Epithelial cell of esophagus (primary cell): ENCODE data around the gene PACS1.
"Not testable (repeated sequence)": the region's sequence is repeated elsewhere in the genome, so short reads cannot be mapped to it uniquely, and the experiment has no call there.

ENCODE experiments used
- DNase-seq: peaks from one replicate; pipeline ENCODE4 v3.0.0; 2010; ENCODE audit warnings: low read depth
- H3K4me3 ChIP-seq: 2 replicates; pipeline ENCODE4 v1.5.1; 2011; ENCODE audit warnings: mild to moderate bottlenecking, low read length, control low read depth
- CTCF ChIP-seq: IDR thresholded peaks from 2 replicates; pipeline ENCODE4 v1.5.1; 2011; ENCODE audit warnings: low read depth, mild to moderate bottlenecking, low read length, control low read depth, inconsistent platforms; ENCODE audit not compliant: insufficient read depth; ENCODE audit errors: missing control alignments

Gene PACS1

GRCh38 chr11:66272596-66272995, 202.5 kb downstream of the PACS1 start:
- DNase-seq, result no peak
- no peak overlapping the region for H3K4me3 ChIP-seq
- TF ChIP-seq CTCF, result no peak

- TF ChIP-seq CTCF, result no peak
- no peak overlapping the region for H3K4me3 ChIP-seq
- DNase-seq, result no peak
Measured at GRCh38 chr11:66274219-66274618, 204.1 kb downstream of the PACS1 start.

DNA sequence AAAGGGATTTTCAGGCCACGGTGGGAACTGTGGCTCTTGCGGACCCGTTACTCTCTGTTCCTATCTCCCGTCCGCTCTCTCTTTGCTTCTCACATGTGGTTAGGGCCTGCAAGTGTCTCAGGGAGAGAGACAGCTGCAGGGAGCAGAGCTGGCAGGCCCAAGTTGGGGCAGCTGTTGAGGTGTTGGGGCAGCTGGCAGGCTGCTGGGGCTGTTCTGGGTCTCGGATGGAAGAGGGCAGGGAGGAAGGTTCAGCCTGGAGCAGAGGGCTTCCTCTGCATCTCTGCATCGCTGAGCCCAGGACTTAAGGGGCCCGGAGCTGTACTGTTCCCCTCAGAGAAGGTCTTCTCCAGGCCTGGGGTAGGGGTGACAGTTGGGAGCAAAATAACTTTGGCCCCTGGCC, 205.3 kb downstream of the PACS1 start:
- DNase-seq, result no peak
- no peak for TF ChIP-seq CTCF

DNA sequence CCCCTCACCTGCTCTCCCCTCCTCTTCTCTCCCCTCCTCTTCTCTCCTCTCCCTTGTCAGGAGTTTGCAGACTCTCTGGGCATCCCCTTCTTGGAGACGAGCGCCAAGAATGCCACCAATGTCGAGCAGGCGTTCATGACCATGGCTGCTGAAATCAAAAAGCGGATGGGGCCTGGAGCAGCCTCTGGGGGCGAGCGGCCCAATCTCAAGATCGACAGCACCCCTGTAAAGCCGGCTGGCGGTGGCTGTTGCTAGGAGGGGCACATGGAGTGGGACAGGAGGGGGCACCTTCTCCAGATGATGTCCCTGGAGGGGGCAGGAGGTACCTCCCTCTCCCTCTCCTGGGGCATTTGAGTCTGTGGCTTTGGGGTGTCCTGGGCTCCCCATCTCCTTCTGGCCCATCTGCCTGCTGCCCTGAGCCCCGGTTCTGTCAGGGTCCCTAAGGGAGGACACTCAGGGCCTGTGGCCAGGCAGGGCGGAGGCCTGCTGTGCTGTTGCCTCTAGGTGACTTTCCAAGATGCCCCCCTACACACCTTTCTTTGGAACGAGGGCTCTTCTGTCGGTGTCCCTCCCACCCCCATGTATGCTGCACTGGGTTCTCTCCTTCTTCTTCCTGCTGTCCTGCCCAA, 206.0 kb downstream of the PACS1 start:
- H3K4me3 ChIP-seq, result no peak overlapping the region
- TF ChIP-seq CTCF, result no peak
- no peak for DNase-seq

More for the DNA sequence above, 205.3 kb downstream of the PACS1 start:
- no peak overlapping the region for H3K4me3 ChIP-seq

DNA sequence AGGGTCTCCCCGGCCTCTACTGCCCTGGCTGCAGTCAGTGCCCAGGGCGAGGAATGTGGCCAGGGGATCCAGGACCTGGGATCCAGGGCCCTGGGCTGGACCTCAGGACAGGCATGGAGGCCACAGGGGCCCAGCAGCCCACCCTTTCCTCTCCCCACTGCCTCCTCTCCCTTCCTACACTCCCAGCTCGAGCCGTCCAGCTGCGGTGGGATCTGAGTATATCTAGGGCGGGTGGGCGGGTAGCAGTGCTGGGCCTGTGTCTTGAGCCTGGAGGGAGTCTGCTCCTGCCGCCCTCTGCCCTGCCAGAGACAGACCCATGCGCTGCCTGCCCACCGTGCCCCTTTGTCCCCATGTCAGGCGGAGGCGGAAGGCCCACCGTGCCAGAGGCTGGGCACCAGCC, 206.5 kb downstream of the PACS1 start:
- not testable (repeated sequence) for H3K4me3 ChIP-seq, DNase-seq

DNA sequence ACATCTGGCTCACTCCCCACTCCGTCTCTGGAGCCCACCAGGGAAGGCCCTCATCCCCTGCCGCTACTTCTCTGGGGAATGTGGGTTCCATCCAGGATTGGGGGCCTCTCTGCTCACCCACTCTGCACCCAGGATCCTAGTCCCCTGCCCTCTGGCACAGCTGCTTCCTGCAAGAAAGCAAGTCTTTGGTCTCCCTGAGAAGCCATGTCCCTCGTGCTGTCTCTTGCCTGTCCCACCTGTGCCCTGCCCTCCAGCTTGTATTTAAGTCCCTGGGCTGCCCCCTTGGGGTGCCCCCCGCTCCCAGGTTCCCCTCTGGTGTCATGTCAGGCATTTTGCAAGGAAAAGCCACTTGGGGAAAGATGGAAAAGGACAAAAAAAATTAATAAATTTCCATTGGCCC, 207.0 kb downstream of the PACS1 start:
- DNase-seq, H3K4me3 ChIP-seq: not testable (repeated sequence)

GRCh38 chr11:66277471-66278362, 207.6 kb downstream of the PACS1 start, which contains the start of gene CNIH2:
CNIH2 (plus strand) TSS chr11:66278175; CDS start chr11:66278457, 282 bp downstream.
- no peak within 1 kb of the TSS for H3K4me3 ChIP-seq
- TF ChIP-seq CTCF, result no peak
- DNase-seq, result no peak

- no peak for DNase-seq
- TF ChIP-seq CTCF, result no peak
- H3K4me3 ChIP-seq, result no peak overlapping the region
Measured at GRCh38 chr11:66278363-66279091, 208.5 kb downstream of the PACS1 start.
